NCI-H1930 (cell line): ENCODE data around the gene HOXA7.

Experiments used
- DNase-seq, 2 experiments: peaks; one replicate each; lab custom pipeline; 2025; lab: John Stamatoyannopoulos, UW

HOXA7 gene

DNA sequence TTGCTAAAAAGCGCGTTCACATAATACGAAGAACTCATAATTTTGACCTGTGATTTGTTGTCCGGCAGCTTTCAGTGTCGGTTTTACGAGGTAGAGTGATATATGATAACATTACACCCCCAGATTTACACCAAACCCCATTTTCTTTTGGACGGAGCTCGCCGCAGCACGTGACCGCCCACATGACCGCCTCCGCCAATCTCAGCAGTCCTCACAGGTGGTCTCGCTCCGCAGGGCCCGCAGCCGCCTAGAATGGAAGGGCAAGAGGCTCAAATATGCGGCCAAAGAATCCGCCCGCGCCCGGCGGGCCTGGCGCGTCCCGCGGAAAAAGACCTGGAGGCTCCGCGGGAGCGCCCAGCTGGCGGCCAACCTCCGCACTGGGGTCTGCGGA, at the start of gene HOXA7:
Gene HOXA7, minus strand, starts transcription at position 168 of the 391 bp plus-strand sequence. Its CDS starts 130 bp downstream, at position 38.
- peak; percentile 53 to 65 for DNase-seq

DNA sequence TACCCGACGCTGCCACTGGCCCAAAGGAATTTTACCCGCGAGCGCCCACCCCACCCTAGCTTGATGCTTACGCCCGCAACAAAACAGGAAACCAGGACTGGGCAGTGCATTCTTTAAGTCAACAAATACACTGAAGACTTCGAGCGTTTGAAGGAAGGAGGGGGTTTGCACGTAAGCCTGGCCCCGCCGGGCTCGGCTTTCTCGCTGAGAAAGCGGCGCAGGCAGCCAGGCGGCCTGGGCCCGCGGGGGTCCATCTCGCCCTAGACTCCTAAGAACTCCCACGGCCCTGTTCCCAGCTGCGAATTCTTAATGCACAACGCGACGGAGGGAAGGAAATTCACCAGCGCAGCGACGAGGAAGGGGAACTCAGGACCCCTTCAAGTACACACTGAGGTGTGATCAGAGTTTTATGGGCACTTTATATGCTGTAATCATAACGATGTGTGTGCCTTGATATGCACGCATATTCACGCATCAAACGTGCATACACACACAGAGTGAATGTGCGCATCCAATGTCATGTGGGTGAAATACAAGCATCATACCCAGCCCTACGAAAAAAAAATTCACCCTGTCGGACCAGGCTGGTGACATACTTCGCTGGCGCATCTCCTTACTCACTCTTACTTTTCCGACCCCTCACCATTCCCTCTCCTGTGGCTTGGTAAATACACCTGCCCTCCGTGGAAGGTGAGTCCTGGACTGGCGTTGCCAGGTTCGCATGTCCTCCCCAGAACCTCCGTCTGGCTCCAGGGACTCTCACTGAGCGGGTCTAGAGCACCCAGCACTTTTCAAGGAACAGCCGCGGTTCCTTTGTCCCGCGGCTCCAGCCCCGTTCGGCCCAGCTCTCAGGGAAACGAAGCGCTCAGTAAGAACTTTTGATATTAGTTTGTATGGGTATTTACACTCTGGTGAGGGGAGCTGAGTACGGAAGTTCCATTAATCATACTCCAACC, 49.1 kb upstream of the HOXA7 start:
- no peak for DNase-seq

DNA sequence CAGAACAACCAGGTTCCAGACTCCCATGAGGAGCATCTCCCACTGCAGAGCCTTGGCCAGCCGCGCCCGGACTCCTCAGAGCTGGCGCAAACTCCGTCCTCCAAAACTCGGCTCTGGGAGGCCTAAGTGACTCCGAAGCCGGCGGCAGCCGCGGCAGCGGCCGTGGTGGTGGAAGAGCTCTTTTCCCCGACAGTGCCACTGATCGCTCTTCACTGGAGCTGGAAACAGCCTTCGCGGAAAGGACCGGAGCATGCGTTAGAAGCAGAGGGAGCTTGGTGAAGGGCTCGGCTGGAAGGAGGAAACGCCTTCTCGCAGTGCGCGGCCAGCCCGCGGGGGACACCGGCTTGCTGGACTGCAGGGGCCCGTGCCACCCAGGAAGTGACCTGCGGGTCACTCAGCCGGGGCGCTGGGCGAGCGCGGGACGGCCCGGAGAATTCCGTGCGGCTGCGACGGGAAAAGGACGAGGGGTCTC, 48.4 kb upstream of the HOXA7 start:
- DNase-seq = no peak

DNA sequence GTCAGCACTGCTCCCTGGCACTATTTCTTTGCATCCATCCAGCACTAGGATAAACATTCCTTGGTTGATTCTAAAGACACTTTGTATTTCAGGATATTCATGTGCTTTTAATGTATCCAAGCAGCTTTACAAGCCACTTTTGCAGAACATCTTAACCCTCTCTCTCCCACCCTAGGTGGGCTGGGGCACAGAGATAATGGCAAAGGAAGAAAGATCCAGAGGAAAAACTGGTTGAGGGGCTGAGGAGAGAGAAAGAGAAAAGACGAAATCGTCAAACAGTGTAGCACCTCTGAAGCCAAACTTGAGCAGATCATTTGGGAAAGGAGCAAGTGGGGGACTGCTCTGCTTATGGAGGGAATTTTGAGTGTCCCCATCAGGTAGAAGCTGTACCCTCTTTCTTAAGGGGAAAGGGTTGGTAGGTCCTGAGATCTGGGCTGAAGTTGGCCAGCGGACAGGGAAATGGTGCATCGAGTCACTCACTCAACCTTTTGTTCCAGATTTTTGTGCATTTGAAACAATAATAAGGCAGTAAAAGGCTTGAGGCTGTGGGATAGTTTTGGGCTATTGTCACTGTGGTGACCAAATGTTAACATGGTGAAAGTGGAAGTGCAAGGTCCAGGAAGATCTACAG, 47.6 kb upstream of the HOXA7 start:
- no peak for DNase-seq

DNA sequence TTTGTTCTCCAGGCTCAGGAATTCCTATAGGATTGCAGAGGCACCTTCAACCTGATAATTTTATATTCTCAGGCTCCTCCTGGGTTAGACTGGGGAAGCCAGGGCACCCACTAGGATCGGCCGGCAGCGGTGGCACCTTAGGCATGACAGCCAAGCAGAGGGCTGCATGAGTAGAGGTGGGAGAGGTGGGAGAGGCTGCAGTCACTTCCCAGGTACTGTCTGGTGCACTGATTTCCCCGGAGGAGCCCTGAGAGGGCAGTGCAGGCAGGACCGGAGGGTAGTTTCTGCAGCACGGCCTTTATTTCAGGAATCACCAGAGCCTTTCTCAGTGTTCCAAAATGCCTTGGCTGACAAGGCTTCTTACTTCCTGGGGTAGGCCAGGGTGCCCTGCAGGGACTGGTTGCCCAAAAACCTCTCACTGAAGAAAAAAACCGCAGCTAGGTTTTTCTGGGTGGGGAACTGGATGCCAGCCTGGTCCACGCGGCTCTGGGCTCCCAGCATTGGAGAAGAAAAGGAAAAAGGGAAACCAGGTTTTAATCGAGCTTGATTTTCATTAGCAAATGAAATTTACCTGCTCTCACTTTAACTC, 47.0 kb upstream of the HOXA7 start:
- no peak for DNase-seq

DNA sequence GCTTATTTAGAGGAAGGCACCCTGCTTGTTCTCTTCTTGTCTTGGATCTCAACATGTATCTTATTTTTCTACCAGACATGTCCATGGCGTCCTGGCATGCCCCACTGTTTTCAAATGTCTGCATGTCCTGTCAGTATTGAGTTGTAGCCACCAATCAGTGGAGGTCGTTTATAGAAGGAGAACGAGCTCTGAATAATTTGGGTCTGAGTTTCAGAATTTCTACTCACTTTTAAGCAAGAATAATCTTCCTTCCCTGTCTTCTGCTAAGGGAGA, 46.3 kb upstream of the HOXA7 start:
- no peak for DNase-seq

DNA sequence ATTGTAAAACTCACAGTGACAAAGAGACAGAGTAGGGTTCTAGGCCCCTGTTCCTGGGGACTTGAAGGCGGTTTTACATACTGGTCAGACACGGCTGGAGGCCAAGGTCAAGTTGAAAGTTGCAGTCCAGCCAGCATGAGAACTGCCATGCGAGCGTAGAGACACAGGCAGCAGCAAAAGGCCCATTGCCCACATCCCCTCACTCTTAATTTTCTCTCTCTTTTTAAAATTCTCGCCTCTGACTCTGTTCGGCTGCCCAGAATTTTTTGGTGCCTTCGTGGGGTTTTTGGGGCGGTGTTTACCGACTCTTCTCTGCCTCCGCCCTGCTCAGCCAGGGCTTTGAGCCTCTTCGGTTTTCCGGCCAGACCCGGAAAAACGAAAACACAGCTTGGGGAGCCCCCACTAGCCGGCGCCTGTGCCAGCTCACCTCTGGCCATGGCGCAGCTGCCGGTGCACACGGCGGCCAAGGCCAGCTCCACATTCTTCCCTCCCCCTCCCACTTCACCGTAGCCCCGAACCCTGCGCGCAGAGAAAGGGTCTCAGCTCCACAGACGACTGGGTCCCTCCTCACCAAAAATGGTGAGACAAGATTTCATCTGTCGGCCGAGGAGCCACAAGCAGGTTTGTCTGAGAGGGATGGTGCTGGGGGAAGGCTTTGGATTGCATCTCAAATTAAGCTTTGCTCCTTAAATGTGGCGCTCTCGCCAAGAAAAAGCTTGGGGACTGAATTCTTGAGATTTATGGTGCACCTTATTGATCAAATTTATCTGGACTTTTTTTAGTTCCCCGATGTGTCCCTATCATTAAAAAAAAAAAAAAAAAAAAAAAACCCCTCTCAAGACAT, 45.8 kb upstream of the HOXA7 start:
- DNase-seq = no peak

DNA sequence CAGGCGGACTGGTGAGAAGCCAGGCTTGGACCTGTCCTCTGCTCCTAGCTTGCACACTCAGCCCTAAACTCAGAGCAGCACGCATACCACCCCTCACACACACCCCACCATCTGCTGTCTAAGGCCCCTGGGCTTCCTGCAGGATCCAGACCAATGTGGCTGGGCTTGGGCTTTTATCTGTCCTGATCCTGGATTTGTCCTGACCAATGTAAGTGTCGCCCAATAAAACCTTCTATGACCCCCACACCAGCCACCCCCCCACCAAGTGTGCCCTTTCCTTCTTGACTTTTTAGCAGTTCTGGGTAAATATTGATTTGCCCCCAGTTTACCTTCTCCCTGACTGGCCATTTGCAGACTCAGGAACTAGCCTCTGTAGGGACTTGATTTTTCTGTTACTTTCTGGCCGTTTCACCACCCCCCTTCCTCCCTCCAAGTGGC, 45.1 kb upstream of the HOXA7 start:
- DNase-seq = no peak

DNA sequence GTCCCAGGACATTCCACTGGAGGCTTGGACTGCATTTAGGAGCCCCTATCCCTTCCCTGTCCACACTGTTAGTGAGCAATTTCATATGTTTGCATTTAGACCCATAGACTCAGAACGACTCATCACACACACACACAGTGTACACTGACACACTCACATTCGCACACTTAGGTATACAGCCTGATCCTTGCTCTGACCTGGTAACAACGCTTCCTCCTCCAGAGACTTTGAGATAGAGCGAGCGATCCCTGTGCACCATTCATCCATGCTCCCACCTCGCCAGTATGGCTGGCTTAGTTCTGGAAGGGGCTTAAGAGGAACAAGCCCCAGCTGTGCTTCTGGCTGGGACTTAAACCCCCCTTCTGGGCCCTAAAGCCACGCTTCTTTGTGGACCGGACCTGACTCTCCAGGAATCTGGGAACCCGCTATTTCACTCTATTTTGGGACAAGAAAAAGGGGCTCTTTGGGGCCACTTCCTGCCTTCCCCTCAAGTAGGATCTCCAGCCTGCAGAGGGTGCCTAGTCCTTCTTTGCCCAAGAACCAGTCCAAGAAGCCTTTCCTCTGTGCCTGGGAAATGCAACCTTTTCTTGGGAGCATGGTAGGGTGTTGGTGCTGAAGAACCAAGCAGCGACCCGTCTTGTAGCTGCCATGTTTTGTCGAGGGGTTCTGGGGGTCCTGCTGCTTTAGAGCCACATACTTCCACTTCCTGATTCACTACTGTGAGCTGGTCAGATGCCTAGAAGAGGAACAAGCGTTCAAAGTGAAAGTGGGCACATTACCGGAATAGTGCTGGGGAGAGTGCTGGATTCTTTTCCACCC, 44.5 kb upstream of the HOXA7 start:
- no peak for DNase-seq

DNA sequence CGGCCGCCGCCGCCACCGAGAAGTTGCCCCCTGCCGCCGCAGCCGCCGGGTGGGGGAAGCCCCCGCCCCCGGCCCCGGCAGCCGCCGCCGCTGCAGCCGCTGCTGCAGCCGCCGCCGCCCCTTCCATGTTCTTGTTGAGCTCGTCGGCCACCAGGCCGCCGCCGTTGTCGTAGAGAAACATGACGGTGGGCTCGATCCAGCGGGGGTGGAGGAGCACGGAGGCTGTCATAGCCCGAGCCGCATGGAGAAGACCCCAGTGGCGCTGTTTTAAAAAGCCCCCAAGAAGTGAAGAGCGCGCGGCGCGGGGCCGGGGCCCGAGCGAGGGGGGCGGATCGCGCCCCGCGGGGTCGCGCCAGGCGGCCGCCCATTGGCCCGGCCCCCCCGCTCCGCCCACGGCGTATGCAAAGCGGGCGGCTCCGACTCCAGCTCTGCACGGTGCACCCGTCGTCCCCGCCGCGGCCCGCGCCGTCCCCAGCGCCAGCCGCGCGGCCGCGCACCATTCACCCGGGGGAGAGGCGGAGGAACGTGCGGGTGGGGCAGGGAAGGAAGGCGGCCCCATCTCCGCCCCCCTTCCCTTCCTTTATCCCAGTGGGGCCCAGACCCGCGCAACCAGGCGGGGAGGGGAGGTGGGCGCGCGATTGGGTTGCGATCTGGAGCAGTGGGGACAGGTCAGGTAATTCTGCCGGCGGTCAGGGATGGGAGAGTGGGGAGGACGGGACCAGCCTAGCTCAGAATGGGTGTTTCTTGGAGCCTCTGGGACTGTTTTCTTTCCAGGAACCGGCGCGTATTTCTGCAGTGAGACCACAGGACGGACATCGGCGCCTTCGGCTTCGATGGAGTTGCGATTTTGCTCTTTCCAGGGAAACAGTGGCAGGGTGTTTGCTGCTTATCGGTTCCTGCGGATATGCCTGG, 43.6 kb upstream of the HOXA7 start, which contains the start of gene HOXA13:
Gene HOXA13, minus strand, starts transcription at position 243 of the 912 bp plus-strand sequence. Its CDS starts 14 bp downstream, at position 229.
- DNase-seq = peak; percentile 69 to 82

DNA sequence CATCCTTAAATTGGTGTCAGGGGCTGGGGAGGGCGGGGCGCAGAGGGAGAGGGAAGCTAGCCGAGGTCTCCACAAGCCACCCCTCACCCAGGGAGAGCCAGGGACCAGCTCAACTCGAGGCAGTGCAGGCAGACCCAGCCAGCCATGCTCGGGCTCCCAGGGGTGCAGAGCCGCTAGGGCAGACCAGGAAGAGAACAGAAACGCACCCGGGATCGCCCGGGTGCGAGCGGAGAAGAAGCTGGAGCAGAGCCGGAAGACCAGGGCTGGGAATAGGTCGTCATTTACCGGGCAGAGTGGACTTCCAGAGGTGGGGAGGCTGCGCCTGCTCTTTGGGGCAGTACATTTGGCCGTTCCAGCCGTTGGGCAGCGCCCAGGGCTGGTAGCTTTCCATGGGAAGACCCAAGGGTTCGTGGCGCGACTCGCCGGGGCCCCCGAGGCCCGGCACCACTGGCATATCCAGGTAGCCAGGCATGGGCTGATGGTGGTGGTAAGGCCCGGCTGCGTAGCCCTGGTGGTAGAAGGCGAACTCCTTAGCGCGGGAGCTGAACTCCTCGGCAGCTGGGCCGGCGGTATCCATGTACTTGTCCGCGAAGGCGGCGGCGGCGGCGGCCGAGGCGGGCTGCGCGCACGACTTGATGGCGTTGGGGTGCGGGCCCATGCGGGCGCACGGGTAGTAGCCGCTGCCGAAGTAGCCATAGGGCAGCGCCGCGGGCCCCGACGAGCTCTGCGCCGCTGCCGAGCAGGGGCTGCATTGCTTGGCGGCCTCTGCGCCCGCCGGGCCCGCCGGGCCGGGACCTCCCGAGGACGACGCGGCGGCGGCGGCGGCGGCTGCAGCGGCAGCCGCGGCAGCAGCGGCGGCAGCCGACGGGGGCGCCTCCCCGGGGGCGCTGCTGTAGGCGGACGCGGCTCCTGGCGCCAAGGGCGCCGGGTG, 42.7 kb upstream of the HOXA7 start:
- no peak for DNase-seq

DNA sequence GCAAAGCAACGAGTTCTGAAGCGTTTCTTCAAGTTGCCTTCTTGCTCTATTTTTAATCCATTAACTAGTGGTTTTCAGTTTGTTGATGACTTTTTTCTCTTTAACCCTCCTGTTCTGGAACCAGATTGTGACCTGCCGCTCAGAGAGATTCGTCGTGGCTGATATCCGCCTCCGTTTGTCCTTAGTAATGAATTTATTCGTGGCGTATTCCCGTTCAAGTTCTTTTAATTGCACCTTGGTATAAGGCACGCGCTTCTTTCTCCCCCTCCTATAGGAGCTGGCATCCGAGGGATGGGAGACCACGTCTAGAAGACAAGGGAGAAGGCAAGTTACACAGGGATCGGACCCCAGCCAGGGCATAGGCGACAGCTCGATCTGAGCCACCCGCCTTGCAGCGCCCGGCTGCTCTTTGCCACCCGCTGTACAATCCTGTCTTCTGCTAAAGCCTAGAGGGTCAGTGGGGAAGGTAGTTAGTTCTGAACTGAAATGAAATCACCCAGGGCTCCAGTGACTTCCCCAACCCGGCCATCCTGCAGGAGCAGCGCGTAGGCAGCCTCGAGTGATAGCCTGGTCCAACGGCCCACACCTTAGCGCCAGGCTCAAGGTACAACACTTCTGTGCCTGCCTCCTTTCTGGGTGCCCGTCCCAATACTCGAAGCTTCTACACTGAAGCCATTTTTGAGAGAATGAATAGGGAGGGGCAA, 41.8 kb upstream of the HOXA7 start:
- no peak for DNase-seq

DNA sequence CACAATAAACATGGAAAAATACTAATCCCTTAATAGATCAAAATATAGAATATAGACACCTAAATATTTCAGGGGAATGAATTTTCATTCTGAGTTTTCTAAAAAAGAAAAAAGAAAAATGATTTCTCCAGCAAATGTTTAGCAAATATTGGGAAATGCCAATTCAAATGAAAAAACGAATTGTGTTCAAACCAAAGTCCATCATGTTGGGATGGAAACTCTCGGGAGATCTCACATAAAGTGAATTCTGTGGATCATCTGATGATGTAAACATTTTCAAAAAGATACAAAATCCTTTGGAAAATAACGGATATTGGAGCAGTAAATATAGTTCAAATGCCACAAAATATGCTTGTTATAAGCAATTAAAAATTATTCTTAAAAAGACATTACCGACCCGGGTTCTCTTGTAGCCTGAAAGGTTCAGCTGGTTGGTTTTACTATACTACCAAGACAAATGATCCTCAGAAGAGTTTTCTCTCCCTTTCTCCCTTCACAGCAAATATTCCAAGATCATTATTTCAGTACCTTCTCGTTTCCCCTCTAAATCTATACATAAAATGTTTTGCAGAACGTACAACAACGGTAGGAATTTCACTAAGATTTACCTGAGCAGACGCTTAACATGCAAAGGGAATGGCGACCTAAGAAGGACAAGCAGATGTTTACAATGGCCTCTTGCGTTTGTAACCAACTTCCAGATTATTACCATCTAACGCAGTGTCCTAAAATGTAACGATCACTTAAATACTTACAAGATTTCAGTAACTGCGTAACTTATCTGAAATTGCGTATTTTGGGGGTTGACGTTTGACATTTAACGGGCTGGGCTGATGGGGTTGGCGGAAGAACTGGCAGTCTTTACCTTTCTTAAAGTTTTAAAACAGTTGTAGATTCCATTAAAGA, 40.9 kb upstream of the HOXA7 start:
- no peak for DNase-seq

DNA sequence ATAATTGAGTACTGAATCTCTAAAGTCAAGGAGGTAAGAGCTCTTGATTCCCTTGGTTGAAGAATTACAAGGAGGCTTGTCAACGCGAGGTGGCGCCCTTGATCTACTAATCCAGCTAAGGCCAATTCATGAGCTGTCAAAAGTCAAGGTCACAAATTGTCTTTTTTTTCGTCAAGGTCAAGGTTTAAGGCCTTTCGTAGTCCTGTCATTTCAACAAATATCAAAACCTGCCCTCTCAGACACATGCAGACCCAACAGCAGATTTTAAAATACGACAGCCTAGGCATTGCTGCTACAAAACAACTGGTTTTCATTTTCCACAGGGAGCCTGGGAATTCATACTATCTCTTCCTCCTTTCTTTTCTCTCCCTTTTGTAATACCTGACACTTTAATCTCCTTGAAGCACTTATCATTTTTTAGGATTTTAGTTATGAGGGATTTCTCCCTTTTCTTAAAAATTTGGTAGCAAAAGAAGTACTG, 39.9 kb upstream of the HOXA7 start:
- peak; percentile 52 to 56 for DNase-seq

DNA sequence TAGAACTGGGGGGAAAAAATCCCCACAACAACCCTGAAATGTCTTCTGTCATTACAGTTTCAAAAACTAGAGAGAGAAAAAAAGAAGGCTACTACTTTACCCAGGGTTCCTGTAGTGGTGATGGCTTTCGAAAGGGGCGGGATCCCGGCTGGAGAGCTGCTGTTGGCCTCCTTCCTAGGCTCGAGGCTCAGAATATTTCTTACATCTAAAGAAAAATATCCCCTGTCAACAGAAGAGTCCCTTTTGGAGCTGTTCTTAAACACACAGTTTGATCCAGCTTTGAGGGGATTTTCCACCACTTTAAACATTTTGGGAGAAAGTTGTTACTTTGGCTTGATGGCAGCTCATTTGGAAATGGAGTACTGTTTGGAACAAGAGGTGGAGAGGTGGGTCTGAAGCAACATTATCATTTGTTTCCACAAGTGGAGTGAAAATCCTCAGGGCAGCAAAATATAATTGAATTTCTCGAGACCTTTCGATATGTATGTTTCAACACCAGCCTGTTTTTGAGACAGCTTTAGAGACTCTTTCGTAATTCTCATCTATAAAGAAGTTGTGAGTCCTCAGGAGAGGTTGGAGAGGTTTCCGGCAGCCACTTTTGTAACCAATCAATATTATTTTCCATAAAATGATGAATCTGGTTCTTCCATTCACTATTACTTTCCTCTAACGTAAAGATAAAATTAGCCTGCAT, 38.4 kb upstream of the HOXA7 start:
- DNase-seq = no peak

DNA sequence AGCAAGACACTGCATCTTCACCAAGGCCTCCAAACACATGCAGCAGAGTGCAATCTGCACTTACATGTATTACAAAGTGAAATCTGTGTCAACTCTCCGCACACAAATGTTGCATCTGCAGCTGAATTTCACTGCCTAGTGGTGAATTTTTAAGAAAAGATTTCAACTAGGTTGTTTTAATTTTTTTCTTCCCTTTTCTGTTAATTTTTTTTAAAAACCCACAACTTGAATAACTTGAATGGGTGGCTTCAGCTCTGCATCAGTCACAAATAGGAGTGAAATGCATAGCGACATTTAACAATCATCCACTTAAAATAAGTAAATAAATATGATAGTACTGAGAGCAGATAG, 37.5 kb upstream of the HOXA7 start:
- no peak for DNase-seq
